Measurements from ENCODE around the gene KCNK16. TPM values are rescaled to one million over a fixed set of nuclear protein-coding genes. Genes with fewer than 3 reads are reported as not detected.

The KCNK16 gene
- total and polyA plus RNA-seq, 2 of the 8 experiments (the other 6 are each of a cell fraction or from before 2014, with no cell fraction given) = not detected

DNA sequence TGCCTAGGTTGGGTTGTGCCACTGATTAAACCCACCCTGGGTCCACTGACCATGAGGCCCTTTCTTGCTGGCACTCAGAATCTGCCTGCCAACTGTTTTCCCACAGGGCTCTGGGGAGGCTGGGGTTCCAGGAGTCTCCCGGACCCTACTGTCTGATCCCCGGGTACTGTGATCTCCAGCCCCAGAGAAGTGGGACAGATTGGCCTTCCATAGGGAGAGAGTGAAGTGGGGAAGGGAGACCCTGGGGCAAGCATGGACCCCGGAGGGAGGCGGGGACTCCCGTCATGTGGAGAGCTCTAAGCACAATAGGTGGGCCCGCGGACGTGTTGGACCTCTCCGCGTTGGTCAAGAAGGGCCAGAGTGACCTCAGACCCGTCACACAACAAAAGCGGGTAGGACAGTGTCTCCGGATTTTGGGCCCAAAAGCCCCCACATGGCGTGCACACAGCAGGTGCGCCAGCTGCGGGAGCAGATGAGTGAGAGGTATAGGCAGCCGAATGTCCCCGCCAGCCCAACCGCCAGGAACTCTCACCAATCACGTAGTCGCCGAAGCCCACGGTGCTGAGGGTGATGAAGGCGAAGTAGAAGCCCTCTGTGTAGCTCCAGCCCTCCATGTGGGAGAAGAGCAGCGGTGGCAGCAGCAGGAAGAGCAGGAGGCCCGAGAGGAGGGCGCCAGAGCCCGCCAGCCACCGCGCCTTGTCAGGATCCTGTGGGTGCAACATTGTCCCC is 18.9 kb downstream of the KCNK16 start:
- Histone ChIP-seq H3K56ac (replicated peaks; ENCODE audit: insufficient read length, low read depth, low read length) (no peak overlapping the region), H3K79me2 (ENCODE audit: control insufficient read depth in 1 of 2, insufficient read depth in 2 of 2, low read length in 2 of 2) (no peaks in the 10 kb centered on the region), H3K27me3 (replicated peaks in 1 of 4; ENCODE audit: control insufficient read depth in 3 of 4, extremely low read depth in 1 of 4, insufficient read depth in 3 of 4, low read length in 3 of 4) (no peaks in the 10 kb centered on the region), H2BK12ac (ENCODE audit: low read depth, low read length) (peak overlapping the region; percentile 84; the same call in 1 of the 2 replicates), H4K5ac (ENCODE audit: insufficient read length, low read depth, low read length) (no peak overlapping the region), H3K9ac (replicated peaks in 1 of 4; ENCODE audit: extremely low read depth in 1 of 4, low read depth in 3 of 4, low read length in 3 of 4) (no peak overlapping the region), H3K4me2 (ENCODE audit: insufficient read depth in 1 of 2, low read depth in 2 of 2, low read length in 2 of 2) (no peak overlapping the region), H4K20me1 (replicated peaks in 1 of 2; ENCODE audit: control insufficient read depth in 1 of 2, insufficient read depth in 2 of 2, low read length in 2 of 2) (no peaks in the 10 kb centered on the region), H3K4me3 (ENCODE audit: extremely low read depth in 1 of 4, insufficient read depth in 2 of 4, low read depth in 3 of 4, low read length in 4 of 4) (no peak overlapping the region), H3K4ac (replicated peaks; ENCODE audit: insufficient read length, low read depth, low read length) (no peak overlapping the region), H3K36me3 (ENCODE audit: control insufficient read depth in 2 of 4, insufficient read depth in 4 of 4, low read length in 3 of 4) (no peaks in the 10 kb centered on the region), H4K8ac (ENCODE audit: extremely low read depth, insufficient read depth, low read length) (no peak overlapping the region), H3K27ac (ENCODE audit: low read depth, low read length) (no peak overlapping the region), H2AFZ (ENCODE audit: low read length) (no peak overlapping the region), H2BK20ac (ENCODE audit: low read length) (no peak overlapping the region), H3K14ac (ENCODE audit: insufficient read length) (no peak overlapping the region), H2AK5ac (ENCODE audit: low read depth, low read length) (no peak overlapping the region), H3K4me1 (replicated peaks in 1 of 4; ENCODE audit: control insufficient read depth in 3 of 4, insufficient read depth in 4 of 4, low read length in 3 of 4) (peaks cover 0 to 4% (median under 1%) of the 10 kb centered on the region in 4 experiments; a peak in 2 of 7 replicates), H2BK120ac (replicated peaks; ENCODE audit: low read depth, low read length) (no peak overlapping the region), H4K91ac (replicated peaks; ENCODE audit: insufficient read length, low read length) (no peak overlapping the region), H3K18ac (ENCODE audit: extremely low read depth, low read length) (no peak overlapping the region), H2BK5ac (ENCODE audit: low read depth, low read length) (no peak overlapping the region), H3K23me2 (ENCODE audit: low read depth, low read length) (no peaks in the 10 kb centered on the region), H2BK15ac (ENCODE audit: low read length) (no peak overlapping the region), H3K9me3 (ENCODE audit: insufficient read depth in 2 of 2, low read depth in 1 of 2, low read length in 1 of 2) (no peaks in the 10 kb centered on the region), H3K23ac (ENCODE audit: insufficient read length) (no peak overlapping the region), H3K79me1 (ENCODE audit: low read depth, low read length) (no peaks in the 10 kb centered on the region)
- ChIA-PET CTCF (ENCODE audit: partially characterized antibody) (interaction anchor here (0.7 to 47.4 kb wide), 38 partner anchors 9 to 548 kb away, joined by 3 to 1738 read pairs (median 6); partner anchors contain the start of genes KCNK17, KCNK5 and SAYSD1), POLR2A (ENCODE audit: partially characterized antibody) (interaction anchor here (1.0 to 4.0 kb wide), 4 partner anchors 68 to 136 kb away, joined by 3 to 23 read pairs (median 4); partner anchors contain the start of gene KCNK5)
- 87% methylated on average over 24 of the region's 30 CpGs; no CpG with 5 or more reads in 1 of the 2 experiments for WGBS, 2 experiments (ENCODE audit: extremely low coverage in 1 of 2, insufficient coverage in 1 of 2, insufficient read length in 1 of 2, insufficient replicate concordance in 2 of 2, low coverage in 1 of 2, low lambda C conversion rate in 2 of 2, missing lambda C conversion rate in 1 of 2)
- no peak for DNase-seq (ENCODE audit: low read depth in 1 of 2, low spot score in 2 of 2)
- no peak for FAIRE-seq
- TF ChIP-seq, protein P1, sequence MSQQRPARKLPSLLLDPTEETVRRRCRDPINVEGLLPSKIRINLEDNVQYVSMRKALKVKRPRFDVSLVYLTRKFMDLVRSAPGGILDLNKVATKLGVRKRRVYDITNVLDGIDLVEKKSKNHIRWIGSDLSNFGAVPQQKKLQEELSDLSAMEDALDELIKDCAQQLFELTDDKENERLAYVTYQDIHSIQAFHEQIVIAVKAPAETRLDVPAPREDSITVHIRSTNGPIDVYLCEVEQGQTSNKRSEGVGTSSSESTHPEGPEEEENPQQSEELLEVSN (IDR thresholded peaks at IDR 0.05) = no peak
- TF ChIP-seq CHD1 (IDR thresholded peaks at IDR 0.05; ENCODE audit: low read depth, low read length) (no peak), BRCA1 (IDR thresholded peaks at IDR 0.05; ENCODE audit: low read depth, low read length) (no peak), SUZ12 (IDR thresholded peaks at IDR 0.05; ENCODE audit: low read length) (no peak), SP1 (IDR thresholded peaks at IDR 0.05; ENCODE audit: low read depth, low read length) (no peak), SIX5 (IDR thresholded peaks at IDR 0.05; ENCODE audit: low read depth, low read length) (no peak), CBX8 (IDR thresholded peaks at IDR 0.05; ENCODE audit: borderline replicate concordance, low read depth, low read length) (no peak), RAD21 (IDR thresholded peaks at IDR 0.05 in 1 of 2, conservative IDR thresholded peaks at IDR 0.05 in 1 of 2; ENCODE audit: low read depth in 2 of 2, low read length in 2 of 2) (no peak), TBP (IDR thresholded peaks at IDR 0.05; ENCODE audit: low read depth, low read length) (no peak), CBX5 (IDR thresholded peaks at IDR 0.05; ENCODE audit: low read depth, low read length) (no peak)
- TF ChIP-seq, protein P2, sequence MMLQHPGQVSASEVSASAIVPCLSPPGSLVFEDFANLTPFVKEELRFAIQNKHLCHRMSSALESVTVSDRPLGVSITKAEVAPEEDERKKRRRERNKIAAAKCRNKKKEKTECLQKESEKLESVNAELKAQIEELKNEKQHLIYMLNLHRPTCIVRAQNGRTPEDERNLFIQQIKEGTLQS (IDR thresholded peaks at IDR 0.05; ENCODE audit: insufficient read depth, low read depth, low read length) = no peak
